Breast epithelium (tissue), 4 donors: ENCODE data around the gene TRIM49D1. TPM values are rescaled to one million over a fixed set of nuclear protein-coding genes. Genes with fewer than 3 reads are reported as not detected.
"Not testable (repeated sequence)": the region's sequence is repeated elsewhere in the genome, so short reads cannot be mapped to it uniquely, and the experiment has no call there.

Experiments used
- DNase-seq, 2 donors: peaks; one replicate each; pipeline ENCODE4 v3.0.0-alpha.2; 2019; ENCODE audit warnings: low spot score in 2 of 2
- H3K27ac ChIP-seq, 2 donors: fragments of 200-600 bp; sonication (generic) in 1 of 2; one replicate each; pipeline ENCODE4 v1.5.1; 2016 to 2019; ENCODE audit warnings: mild to moderate bottlenecking in 1 of 2
- H3K27me3 ChIP-seq, 2 donors: fragments of 200-600 bp; sonication (generic) in 1 of 2; one replicate each; pipeline versions ENCODE4 v1.5.1 to v1.6.0; 2017 to 2019; ENCODE audit warnings: control low read depth in 1 of 2, mild to moderate bottlenecking in 1 of 2
- H3K36me3 ChIP-seq: fragments of 200-600 bp; one replicate; pipeline ENCODE4 v1.5.1; 2019
- H3K4me1 ChIP-seq, 2 donors: fragments of 200-600 bp; sonication (generic); one replicate each; pipeline ENCODE4 v1.5.1; 2016 to 2019; ENCODE audit warnings: control low read depth in 1 of 2
- H3K4me3 ChIP-seq, 3 donors: fragments of 200-600 bp; sonication (generic); 1 replicate in 2 of 3; 2 replicates in 1 of 3; pipeline ENCODE4 v1.5.1; 2016 to 2019; ENCODE audit warnings: mild to moderate bottlenecking in 3 of 3, moderate library complexity in 2 of 3
- H3K9me3 ChIP-seq, 2 donors: fragments of 200-600 bp; sonication (generic) in 1 of 2; one replicate each; pipeline ENCODE4 v1.5.1; 2016 to 2019; ENCODE audit warnings: control low read depth in 1 of 2
- POLR2A ChIP-seq: fragments of 450-650 bp; IDR thresholded peaks from one replicate; pipeline ENCODE4 v1.6.1; 2016; ENCODE audit warnings: antibody characterized with exemption, mild to moderate bottlenecking, moderate library complexity
- POLR2AphosphoS5 ChIP-seq, 3 donors: sonication (generic); formaldehyde crosslinking; IDR thresholded peaks; one replicate each; pipeline ENCODE4 v1.6.1; 2017; ENCODE audit warnings: antibody characterized with exemption in 3 of 3
- intact Hi-C: fragments of 100-400 bp; cut with DNase I; formaldehyde crosslinking; loops from one replicate; pipeline ENCODE4 v1.15.1; 2023; ENCODE audit warnings: low total_unique reads
- total RNA-seq, 3 donors: library from RNA; depleted of rRNA; stranded (reverse); fragments of >200 nt; gene quantifications; one replicate each; pipeline ENCODE4 v1.1.0, GENCODE V29; 2016
- TF ChIP-seq, protein P1 (sequence below), 3 donors: fragments of 450-650 bp; IDR thresholded peaks; one replicate each; pipeline ENCODE4 v1.5.1; 2016 to 2017; ENCODE audit warnings: antibody characterized with exemption in 3 of 3, mild to moderate bottlenecking in 3 of 3, moderate library complexity in 3 of 3

TRIM49D1 gene, protein sequence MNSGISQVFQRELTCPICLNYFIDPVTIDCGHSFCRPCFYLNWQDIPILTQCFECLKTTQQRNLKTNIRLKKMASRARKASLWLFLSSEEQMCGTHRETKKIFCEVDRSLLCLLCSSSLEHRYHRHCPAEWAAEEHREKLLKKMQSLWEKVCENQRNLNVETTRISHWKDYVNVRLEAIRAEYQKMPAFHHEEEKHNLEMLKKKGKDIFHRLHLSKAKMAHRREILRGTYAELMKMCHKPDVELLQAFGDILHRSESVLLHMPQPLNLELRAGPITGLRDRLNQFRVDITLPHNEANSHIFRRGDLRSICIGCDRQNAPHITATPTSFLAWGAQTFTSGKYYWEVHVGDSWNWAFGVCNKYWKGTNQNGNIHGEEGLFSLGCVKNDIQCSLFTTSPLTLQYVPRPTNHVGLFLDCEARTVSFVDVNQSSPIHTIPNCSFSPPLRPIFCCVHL
- total RNA-seq, result not detected

DNA sequence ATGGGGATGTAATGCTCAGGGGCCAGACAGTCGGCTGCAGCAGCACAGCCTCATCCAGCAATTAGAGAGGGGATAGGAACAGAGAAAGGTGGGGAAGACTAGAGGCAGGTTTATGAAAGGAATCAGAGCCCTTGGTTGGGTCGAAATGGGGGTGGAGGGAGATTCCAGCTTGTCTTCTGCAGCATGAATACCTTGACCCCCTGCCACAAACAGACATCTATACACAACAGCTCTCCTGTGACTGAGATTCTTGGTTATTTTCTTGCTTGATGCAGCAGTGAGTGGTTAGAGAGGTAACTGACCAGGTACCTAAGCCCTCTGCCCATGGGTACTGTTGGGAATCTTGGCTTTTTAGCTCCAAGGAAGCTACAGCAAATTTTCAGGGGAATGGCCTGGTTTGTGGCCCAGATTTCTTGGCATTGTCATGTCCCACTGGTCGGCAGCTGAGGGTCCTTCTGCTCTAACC is at the start of gene TRIM49D1:
Gene TRIM49D1, minus strand, starts transcription at position 51 of the 466 bp plus-strand sequence. CDS start 4,535 bp downstream, outside the sequence.
- DNase-seq, result no peak
- no peaks in the 10 kb centered on the region for H3K36me3 ChIP-seq
- H3K27me3 ChIP-seq, result no peaks in the 10 kb centered on the region
- no peak for TF ChIP-seq POLR2AphosphoS5 (IDR thresholded peaks at IDR 0.05)
- no peak for TF ChIP-seq POLR2A
- TF ChIP-seq, protein P1, sequence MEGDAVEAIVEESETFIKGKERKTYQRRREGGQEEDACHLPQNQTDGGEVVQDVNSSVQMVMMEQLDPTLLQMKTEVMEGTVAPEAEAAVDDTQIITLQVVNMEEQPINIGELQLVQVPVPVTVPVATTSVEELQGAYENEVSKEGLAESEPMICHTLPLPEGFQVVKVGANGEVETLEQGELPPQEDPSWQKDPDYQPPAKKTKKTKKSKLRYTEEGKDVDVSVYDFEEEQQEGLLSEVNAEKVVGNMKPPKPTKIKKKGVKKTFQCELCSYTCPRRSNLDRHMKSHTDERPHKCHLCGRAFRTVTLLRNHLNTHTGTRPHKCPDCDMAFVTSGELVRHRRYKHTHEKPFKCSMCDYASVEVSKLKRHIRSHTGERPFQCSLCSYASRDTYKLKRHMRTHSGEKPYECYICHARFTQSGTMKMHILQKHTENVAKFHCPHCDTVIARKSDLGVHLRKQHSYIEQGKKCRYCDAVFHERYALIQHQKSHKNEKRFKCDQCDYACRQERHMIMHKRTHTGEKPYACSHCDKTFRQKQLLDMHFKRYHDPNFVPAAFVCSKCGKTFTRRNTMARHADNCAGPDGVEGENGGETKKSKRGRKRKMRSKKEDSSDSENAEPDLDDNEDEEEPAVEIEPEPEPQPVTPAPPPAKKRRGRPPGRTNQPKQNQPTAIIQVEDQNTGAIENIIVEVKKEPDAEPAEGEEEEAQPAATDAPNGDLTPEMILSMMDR (IDR thresholded peaks at IDR 0.05), result no peak
- no peak within 1 kb of the TSS for H3K4me3 ChIP-seq
- H3K4me1 ChIP-seq, result no peaks in the 10 kb centered on the region
- no peak within 1 kb of the TSS for H3K27ac ChIP-seq
- intact Hi-C loops, result no loop called here
- H3K9me3 ChIP-seq, result no peaks in the 10 kb centered on the region

DNA sequence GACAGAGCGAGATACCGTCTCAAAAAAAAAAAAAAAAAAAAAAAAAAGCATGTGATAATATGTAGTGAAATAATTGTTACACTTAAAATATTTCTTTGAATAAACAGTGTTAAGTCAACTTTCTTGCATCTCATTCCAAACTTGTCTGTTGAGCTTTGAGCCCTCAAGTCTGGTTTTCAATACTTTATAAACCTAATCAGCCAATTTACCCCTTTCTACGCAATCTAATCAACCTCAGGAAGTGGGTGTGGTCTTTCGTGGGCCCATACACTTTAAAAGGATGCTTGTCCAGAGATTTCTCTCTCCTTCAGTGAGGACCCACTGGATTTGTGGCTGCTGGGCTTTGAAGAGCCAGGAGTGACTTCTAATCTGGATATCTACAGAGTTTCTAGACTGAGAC is 43.7 kb upstream of the TRIM49D1 start, which contains the start of gene TRIM64:
Gene TRIM64, plus strand, starts transcription at position 301 of the 400 bp plus-strand sequence. CDS start 2,467 bp downstream, outside the sequence.
- H3K36me3 ChIP-seq, H3K27ac ChIP-seq, H3K9me3 ChIP-seq, H3K4me3 ChIP-seq, DNase-seq, H3K4me1 ChIP-seq, intact Hi-C loops, H3K27me3 ChIP-seq: not testable (repeated sequence)

DNA sequence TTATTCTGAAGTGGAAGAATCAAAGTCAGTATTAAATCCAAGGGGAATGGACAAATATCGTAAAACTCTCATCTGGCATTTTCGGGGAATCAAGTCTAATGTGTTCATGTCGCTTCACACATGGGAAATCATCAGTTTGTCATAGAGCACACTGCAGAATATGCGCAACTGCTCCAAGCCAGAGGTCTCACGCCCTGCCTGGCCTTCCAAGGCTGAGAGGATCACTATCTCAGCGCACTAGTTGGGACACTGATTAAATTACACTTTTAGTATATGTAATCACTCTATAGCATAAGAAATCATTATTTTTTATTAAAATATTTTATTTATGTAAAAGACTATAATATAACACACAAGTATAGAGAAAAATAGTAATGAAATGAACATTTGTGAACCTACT is 38.8 kb upstream of the TRIM49D1 start:
- intact Hi-C loops, DNase-seq, H3K9me3 ChIP-seq, H3K36me3 ChIP-seq, H3K27me3 ChIP-seq, H3K4me3 ChIP-seq, H3K27ac ChIP-seq, H3K4me1 ChIP-seq: not testable (repeated sequence)

DNA sequence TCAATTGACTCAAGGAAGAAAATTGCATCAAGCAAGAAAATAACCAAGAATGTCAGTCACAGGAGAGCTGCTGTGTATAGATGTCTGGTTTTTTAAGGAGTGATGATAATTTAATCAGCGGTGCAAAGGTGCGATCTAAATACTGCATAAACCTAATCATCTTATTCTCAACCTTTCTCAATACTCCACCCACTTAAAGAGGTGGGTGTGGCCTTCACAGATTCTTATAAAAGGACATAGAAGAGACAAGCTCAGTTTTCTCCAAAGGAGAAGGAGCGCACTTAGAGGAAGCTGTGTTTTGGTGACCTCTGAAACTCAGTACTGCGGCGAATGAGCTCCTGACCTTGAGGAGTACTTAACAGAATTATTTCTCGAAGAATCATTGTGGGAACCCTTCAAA is 1.7 kb upstream of the TRIM49D1 start, which contains the start of gene TRIM49D2:
Gene TRIM49D2, plus strand, starts transcription at position 301 of the 400 bp plus-strand sequence. CDS start 2,698 bp downstream, outside the sequence.
- H3K4me1 ChIP-seq, H3K4me3 ChIP-seq, DNase-seq, H3K27me3 ChIP-seq, H3K9me3 ChIP-seq, intact Hi-C loops, H3K36me3 ChIP-seq, H3K27ac ChIP-seq: not testable (repeated sequence)

DNA sequence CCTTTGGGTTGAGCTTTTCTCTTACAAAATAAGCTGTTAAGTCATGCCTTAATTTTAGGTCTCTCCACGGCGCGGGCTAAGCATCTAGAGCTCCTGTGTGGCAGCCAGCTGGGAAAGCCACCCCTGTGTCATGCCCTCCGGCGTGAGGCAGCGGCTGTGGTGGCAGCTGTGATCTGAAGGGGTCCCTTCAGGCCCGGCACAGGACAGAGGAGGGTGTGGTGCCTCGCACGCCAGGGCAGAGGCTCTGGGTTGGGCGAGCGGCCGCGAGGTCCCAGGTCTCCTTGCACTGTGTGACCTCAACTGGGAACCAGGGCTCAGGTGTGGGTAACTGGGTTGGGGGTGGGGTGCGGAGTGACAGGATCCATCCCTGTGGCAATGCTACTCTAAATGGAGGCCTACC is 21.2 kb downstream of the TRIM49D1 start:
- intact Hi-C loops, H3K9me3 ChIP-seq, H3K4me1 ChIP-seq, H3K36me3 ChIP-seq, H3K27ac ChIP-seq, H3K27me3 ChIP-seq, H3K4me3 ChIP-seq, DNase-seq: not testable (repeated sequence)

DNA sequence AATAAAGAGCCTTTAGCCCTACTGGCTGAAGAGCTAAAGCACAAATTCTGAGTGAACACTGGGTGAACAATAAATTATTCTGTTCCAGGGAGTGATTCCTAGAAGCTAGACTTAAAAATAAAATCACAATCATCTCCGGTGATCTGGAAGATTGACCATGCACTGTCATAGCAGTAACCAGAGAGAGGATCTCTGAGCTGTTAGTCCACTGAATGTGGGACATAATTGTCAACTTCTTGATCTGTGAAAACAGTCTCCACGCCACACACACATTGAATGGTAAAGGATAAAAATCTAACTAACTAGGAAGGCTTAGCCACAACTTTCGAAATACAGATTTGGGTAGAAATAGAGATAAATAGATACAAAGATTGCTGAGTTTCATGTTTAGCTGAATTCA is 28.8 kb downstream of the TRIM49D1 start:
- intact Hi-C loops, DNase-seq, H3K36me3 ChIP-seq, H3K27me3 ChIP-seq, H3K9me3 ChIP-seq, H3K4me3 ChIP-seq, H3K27ac ChIP-seq, H3K4me1 ChIP-seq: not testable (repeated sequence)

DNA sequence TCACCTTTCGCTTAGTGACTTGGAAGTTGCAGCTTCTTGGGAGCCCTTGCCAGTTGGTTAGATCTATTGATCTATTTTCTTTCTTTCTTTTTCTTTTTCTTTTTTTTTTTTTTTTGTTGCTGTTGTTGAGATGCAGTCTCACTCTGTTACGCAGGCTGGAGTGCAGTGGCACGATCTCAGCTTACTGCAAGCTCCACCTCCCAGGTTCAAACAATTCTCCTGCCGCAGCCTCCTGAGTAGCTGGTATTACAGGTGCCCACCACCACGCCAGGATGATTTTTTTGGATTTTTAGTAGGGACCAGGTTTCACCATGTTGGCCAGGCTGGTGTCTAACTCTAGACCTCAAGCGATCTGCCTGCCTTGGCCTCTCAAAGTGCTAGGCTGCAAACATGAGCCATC is 44.5 kb downstream of the TRIM49D1 start:
- H3K27ac ChIP-seq, H3K4me1 ChIP-seq, H3K9me3 ChIP-seq, H3K36me3 ChIP-seq, H3K27me3 ChIP-seq, DNase-seq, H3K4me3 ChIP-seq, intact Hi-C loops: not testable (repeated sequence)

DNA sequence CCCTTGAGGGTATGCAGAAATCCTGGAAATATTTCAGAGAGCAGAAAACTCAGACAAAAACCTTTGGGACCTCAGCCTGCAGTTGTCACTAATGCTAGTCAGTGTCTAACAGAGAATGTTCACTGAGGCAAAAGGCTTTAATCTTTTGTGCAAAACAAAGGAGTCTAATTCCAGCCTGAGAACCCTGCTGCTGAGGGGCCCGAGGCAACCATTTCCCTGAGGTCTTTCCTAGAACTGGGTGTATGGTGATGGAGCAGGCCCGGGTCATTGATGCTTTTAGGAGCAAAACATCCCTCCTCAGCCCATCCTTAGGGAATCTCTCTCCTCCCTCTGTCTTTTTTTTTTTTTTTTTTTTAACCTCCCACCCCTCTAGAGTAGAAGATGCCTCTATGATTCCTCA is 49.5 kb downstream of the TRIM49D1 start:
- H3K27ac ChIP-seq, DNase-seq, H3K9me3 ChIP-seq, H3K4me1 ChIP-seq, H3K36me3 ChIP-seq, H3K27me3 ChIP-seq, H3K4me3 ChIP-seq, intact Hi-C loops: not testable (repeated sequence)

DNA sequence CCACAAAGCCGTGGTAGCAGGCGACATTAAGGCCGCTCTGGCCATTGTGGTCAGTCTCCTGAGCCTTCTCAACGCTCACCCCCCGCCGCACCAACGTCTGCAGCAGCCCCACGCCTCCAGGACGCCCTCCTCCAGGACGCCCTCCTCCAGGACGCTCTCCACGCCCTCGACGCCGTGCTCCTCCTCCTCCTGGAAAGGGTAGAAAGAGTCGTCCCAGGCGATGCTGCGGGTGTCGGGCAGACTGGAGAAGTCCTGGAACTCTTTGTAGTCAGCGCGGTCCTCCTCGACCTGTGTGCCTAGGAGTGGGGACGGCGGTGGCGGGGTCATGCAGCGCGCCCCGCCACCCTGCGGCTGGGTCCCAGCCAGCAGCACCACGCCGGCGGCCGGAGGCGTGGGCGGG is 56.8 kb downstream of the TRIM49D1 start:
- H3K36me3 ChIP-seq, H3K9me3 ChIP-seq, H3K4me3 ChIP-seq, H3K4me1 ChIP-seq, H3K27me3 ChIP-seq, DNase-seq, intact Hi-C loops, H3K27ac ChIP-seq: not testable (repeated sequence)

DNA sequence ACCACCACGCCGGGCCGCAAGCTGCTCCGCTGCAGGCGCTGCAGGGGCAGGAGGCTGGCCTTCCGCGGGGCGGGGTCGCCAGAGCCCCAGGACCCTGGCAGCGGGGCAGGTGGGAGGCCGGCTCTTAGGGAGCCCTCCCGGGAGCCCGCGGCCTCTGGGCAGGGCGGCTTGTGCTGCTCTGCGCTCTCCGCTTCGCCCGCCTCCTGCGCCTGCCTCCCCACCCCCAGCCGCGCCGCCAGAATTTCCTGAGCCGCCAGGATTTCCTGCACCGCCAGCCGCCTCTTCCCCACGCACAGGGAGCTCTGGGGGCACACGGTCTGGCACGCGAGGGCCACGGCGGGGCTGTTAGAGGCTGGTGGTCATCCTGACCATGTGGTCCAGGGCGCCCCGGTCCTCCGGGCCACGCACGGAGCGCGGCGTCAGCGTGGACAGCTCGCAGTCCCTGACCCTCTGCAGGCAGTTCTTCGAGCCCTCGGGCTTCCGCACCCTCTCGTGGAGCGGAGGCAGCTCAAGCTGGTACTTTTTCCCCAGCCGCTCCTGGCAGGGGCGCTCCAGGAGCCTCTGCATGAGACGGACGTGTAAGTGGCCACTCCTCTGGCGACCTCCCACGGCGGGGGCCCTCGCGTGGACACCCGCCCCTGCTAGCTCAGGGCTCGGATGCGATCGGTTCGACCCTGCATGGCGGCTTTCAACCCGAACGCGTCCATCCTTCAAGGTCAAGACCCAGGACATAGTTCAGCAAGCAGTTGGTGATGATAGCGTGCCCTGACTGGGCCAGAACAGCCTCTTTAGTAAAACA is 57.9 kb downstream of the TRIM49D1 start:
- H3K27me3 ChIP-seq, H3K27ac ChIP-seq, DNase-seq, H3K9me3 ChIP-seq, H3K36me3 ChIP-seq, H3K4me1 ChIP-seq, intact Hi-C loops: not testable (repeated sequence)
- H3K4me3 ChIP-seq, result peak overlapping the region in 1 of 3 donors; percentile 50
